NB4 (cell line): Measurements from ENCODE around the gene SEMA4C.

Source experiments
- POLR2A ChIP-seq: IDR thresholded peaks from 2 replicates; pipeline ENCODE4 v1.6.1; 2011; ENCODE audit warnings: mild to moderate bottlenecking; ENCODE audit not compliant: insufficient read length; ENCODE audit errors: extremely low read depth
- TF ChIP-seq, protein P1 (sequence below): IDR thresholded peaks from one replicate; pipeline ENCODE4 v1.5.1; 2012; ENCODE audit warnings: low read depth, low read length

GRCh38 chr2:96918092-96918753 is 48.3 kb upstream of the SEMA4C start:
- no peak for TF ChIP-seq POLR2A
- TF ChIP-seq, protein P1, sequence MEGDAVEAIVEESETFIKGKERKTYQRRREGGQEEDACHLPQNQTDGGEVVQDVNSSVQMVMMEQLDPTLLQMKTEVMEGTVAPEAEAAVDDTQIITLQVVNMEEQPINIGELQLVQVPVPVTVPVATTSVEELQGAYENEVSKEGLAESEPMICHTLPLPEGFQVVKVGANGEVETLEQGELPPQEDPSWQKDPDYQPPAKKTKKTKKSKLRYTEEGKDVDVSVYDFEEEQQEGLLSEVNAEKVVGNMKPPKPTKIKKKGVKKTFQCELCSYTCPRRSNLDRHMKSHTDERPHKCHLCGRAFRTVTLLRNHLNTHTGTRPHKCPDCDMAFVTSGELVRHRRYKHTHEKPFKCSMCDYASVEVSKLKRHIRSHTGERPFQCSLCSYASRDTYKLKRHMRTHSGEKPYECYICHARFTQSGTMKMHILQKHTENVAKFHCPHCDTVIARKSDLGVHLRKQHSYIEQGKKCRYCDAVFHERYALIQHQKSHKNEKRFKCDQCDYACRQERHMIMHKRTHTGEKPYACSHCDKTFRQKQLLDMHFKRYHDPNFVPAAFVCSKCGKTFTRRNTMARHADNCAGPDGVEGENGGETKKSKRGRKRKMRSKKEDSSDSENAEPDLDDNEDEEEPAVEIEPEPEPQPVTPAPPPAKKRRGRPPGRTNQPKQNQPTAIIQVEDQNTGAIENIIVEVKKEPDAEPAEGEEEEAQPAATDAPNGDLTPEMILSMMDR = no peak
